HCT116 (cell line): ENCODE data around the gene LLGL2. TPM values are rescaled to one million over a fixed set of nuclear protein-coding genes. Genes with fewer than 3 reads are reported as not detected.

Experiments used
- ATAC-seq: fragments of 200-7000 bp; cut with Tn5 transposase; 2 replicates; pipeline ENCODE4 v1.9.1; 2020; ENCODE audit warnings: mild to moderate bottlenecking, moderate library complexity
- BruUV-seq: library from RNA; stranded (reverse); fragments of 400-500 nt; replicated peaks from 2 replicates; lab custom pipeline; 2021; lab: Mats Ljungman, UMichigan
- CTCF ChIA-PET: fragments of 300-600 bp; sonication (Branson Sonifier 250); formaldehyde crosslinking; loops from one replicate; lab custom pipeline; 2021; ENCODE audit warnings: antibody characterized with exemption; lab: Charles Lee
- POLR2A ChIA-PET: fragments of 300-600, 350-600 bp; sonication (Branson Sonifier 250); formaldehyde crosslinking; loops from one replicate; lab custom pipeline; 2021; ENCODE audit warnings: antibody characterized with exemption; lab: Charles Lee
- RAD21 ChIA-PET, 2 experiments: fragments of 300-600 bp; sonication (Branson Sonifier 250); formaldehyde crosslinking; loops; one replicate each; lab custom pipeline; 2023; ENCODE audit warnings: low total read pairs in 2 of 2; ENCODE audit not compliant: uncharacterized antibody in 2 of 2, unreplicated experiment in 2 of 2, low non-redundant PET in 1 of 2; lab: Charles Lee
- DNase-seq: peaks from one replicate; pipeline ENCODE4 v3.0.0-alpha.2; 2010; ENCODE audit warnings: low read depth, low spot score
- H2AFZ ChIP-seq: fragments of 200-600 bp; shearing (Covaris generic), sonication (generic); 2 replicates; pipeline ENCODE4 v1.6.1; 2017; ENCODE audit warnings: low read depth, mixed run types, mixed read lengths, antibody characterized with exemption, low read length; ENCODE audit not compliant: poor library complexity, severe bottlenecking
- H3K27ac ChIP-seq: 2 replicates; pipeline ENCODE4 v1.5.1; 2012; ENCODE audit warnings: low read depth, low read length
- H3K27me3 ChIP-seq: fragments of 200-600 bp; sonication (generic); 2 replicates; pipeline ENCODE4 v1.6.1; 2016; ENCODE audit warnings: mixed run types, low read length, mixed read lengths; ENCODE audit not compliant: insufficient read depth
- H3K36me3 ChIP-seq, 2 experiments: fragments of 200-500 bp in 1 of 2; fragments of 200-600 bp in 1 of 2; sonication (Bioruptor generic) in 1 of 2; sonication (generic) in 1 of 2; 2 replicates each; pipeline versions ENCODE4 v1.5.1 to v1.6.1; 2014 to 2016; ENCODE audit warnings: low read length in 2 of 2, inconsistent platforms in 1 of 2, mixed read lengths in 1 of 2, mixed run types in 1 of 2; ENCODE audit not compliant: insufficient read depth in 2 of 2, control insufficient read depth in 1 of 2
- H3K4me1 ChIP-seq, 2 experiments: fragments of 200-600 bp in 1 of 2; sonication (generic) in 1 of 2; 2 replicates each; pipeline versions ENCODE4 v1.5.1 to v1.6.1; 2012 to 2017; ENCODE audit warnings: low read length in 2 of 2, inconsistent platforms in 1 of 2, mild to moderate bottlenecking in 1 of 2, mixed read lengths in 1 of 2, mixed run types in 1 of 2, moderate library complexity in 1 of 2; ENCODE audit not compliant: insufficient read depth in 2 of 2, control insufficient read depth in 1 of 2
- H3K4me2 ChIP-seq: fragments of 200-600 bp; sonication (generic); 2 replicates; pipeline ENCODE4 v1.6.1; 2017; ENCODE audit warnings: mixed run types, low read length, mixed read lengths
- H3K4me3 ChIP-seq, 2 experiments: fragments of 200-600 bp in 1 of 2; sonication (generic) in 1 of 2; replicated peaks in 1 of 2; 2 replicates each; pipeline ENCODE4 v1.5.1; 2011 to 2016; ENCODE audit warnings: low read length in 2 of 2, control low read depth in 1 of 2, low read depth in 1 of 2, mild to moderate bottlenecking in 1 of 2, mixed read lengths in 1 of 2, mixed run types in 1 of 2
- H3K79me2 ChIP-seq: fragments of 200-600 bp; sonication (generic); 2 replicates; pipeline ENCODE4 v1.6.1; 2017; ENCODE audit warnings: mild to moderate bottlenecking, mixed run types, low read length, moderate library complexity, mixed read lengths; ENCODE audit not compliant: insufficient read depth
- H3K9ac ChIP-seq: fragments of 200-600 bp; sonication (generic); 2 replicates; pipeline ENCODE4 v1.6.1; 2016; ENCODE audit warnings: low read length, mixed read lengths
- H3K9me2 ChIP-seq: fragments of 200-600 bp; sonication (generic), shearing (Covaris generic); 2 replicates; pipeline ENCODE4 v1.6.1; 2017; ENCODE audit warnings: mixed run types, mild to moderate bottlenecking, moderate library complexity; ENCODE audit not compliant: insufficient read depth
- H3K9me3 ChIP-seq, 2 experiments: fragments of 200-500 bp in 1 of 2; fragments of 200-600 bp in 1 of 2; sonication (Bioruptor generic) in 1 of 2; sonication (generic) in 1 of 2; 2 replicates each; pipeline ENCODE4 v1.6.1; 2014 to 2017; ENCODE audit warnings: low read length in 2 of 2, mixed read lengths in 2 of 2, inconsistent platforms in 1 of 2, low read depth in 1 of 2, mild to moderate bottlenecking in 1 of 2, mixed run types in 1 of 2, moderate library complexity in 1 of 2; ENCODE audit not compliant: control insufficient read depth in 1 of 2, insufficient read depth in 1 of 2
- H4K20me1 ChIP-seq: fragments of 200-600 bp; sonication (generic), shearing (Covaris generic); 2 replicates; pipeline ENCODE4 v1.6.1; 2017; ENCODE audit warnings: mixed run types, mild to moderate bottlenecking, moderate library complexity; ENCODE audit not compliant: insufficient read depth
- CBX3 ChIP-seq: IDR thresholded peaks from 2 replicates; pipeline ENCODE4 v1.6.1; 2012; ENCODE audit warnings: low read depth
- CEBPB ChIP-seq: IDR thresholded peaks from 2 replicates; pipeline ENCODE4 v1.6.1; 2012; ENCODE audit warnings: low read depth
- CTCF ChIP-seq, 3 experiments: fragments of 200-600 bp in 1 of 3; sonication (generic) in 1 of 3; IDR thresholded peaks in 2 of 3; conservative IDR thresholded peaks in 1 of 3; 2 replicates each; pipeline ENCODE4 v1.5.1; 2012 to 2017; ENCODE audit warnings: low read depth in 2 of 3, low read length in 2 of 3, antibody characterized with exemption in 1 of 3, borderline replicate concordance in 1 of 3, control low read depth in 1 of 3, mild to moderate bottlenecking in 1 of 3, mixed read lengths in 1 of 3, mixed run types in 1 of 3, moderate library complexity in 1 of 3; ENCODE audit not compliant: insufficient read depth in 1 of 3
- EGR1 ChIP-seq: IDR thresholded peaks from 2 replicates; pipeline ENCODE4 v1.6.1; 2012; ENCODE audit warnings: low read depth
- ELF1 ChIP-seq: IDR thresholded peaks from 2 replicates; pipeline ENCODE4 v1.6.1; 2012; ENCODE audit warnings: low read depth, borderline replicate concordance
- EZH2 ChIP-seq: fragments of 200-600 bp; sonication (generic); IDR thresholded peaks from 2 replicates; pipeline ENCODE4 v1.6.1; 2017; ENCODE audit warnings: antibody characterized with exemption, mixed run types
- EZH2phosphoT487 ChIP-seq: fragments of 200-600 bp; IDR thresholded peaks from 2 replicates; pipeline ENCODE4 v1.6.1; 2018; ENCODE audit warnings: antibody characterized with exemption, borderline replicate concordance
- MAX ChIP-seq: IDR thresholded peaks from 2 replicates; pipeline ENCODE4 v1.6.1; 2012
- POLR2AphosphoS5 ChIP-seq: IDR thresholded peaks from 2 replicates; pipeline ENCODE4 v1.6.1; 2011; ENCODE audit warnings: mild to moderate bottlenecking, low read depth, low read length, moderate library complexity
- RAD21 ChIP-seq: IDR thresholded peaks from 2 replicates; pipeline ENCODE4 v1.6.1; 2012; ENCODE audit warnings: low read depth, mild to moderate bottlenecking
- REST ChIP-seq: IDR thresholded peaks from 2 replicates; pipeline ENCODE4 v1.6.1; 2012; ENCODE audit warnings: low read depth
- SIN3A ChIP-seq: IDR thresholded peaks from 2 replicates; pipeline ENCODE4 v1.6.1; 2012; ENCODE audit warnings: low read depth
- TCF7L2 ChIP-seq: IDR thresholded peaks from 2 replicates; pipeline ENCODE4 v1.7.0; 2011; ENCODE audit warnings: borderline replicate concordance, inconsistent platforms; ENCODE audit not compliant: insufficient read depth, insufficient read length; ENCODE audit errors: extremely low read depth
- YY1 ChIP-seq: IDR thresholded peaks from 2 replicates; pipeline ENCODE4 v1.6.1; 2011; ENCODE audit warnings: low read length, low read depth, moderate library complexity, mild to moderate bottlenecking; ENCODE audit not compliant: insufficient replicate concordance; ENCODE audit errors: extremely low read depth
- ZFX ChIP-seq: fragments of 450-650 bp; IDR thresholded peaks from 2 replicates; pipeline ENCODE4 v1.6.1; 2017
- ZNF274 ChIP-seq: fragments of 200-500 bp; sonication (Bioruptor generic); IDR thresholded peaks from 2 replicates; pipeline ENCODE4 v1.6.1; 2014; ENCODE audit warnings: mild to moderate bottlenecking, low read depth, low read length, inconsistent platforms
- intact Hi-C: fragments of 100-400 bp; cut with micrococcal nuclease; formaldehyde crosslinking; loops from 2 replicates; pipeline ENCODE4 v1.10.0; 2022
- total RNA-seq: library from RNA; stranded (reverse); gene quantifications from one replicate; pipeline ENCODE4 v1.2.1, GENCODE V29; 2021; ENCODE audit not compliant: unreplicated experiment

Gene LLGL2
- total RNA-seq, 1 experiment from 2014 or later = 209 TPM

GRCh38 chr17:75611851-75612429 is 86.4 kb downstream of the LLGL2 start (continued):
- TF ChIP-seq TCF7L2 (no peak), EZH2 (no peak), YY1 (no peak)

- Histone ChIP-seq H3K27ac (no peak overlapping the region), H3K36me3 (no peaks in the 10 kb centered on the region), H3K27me3 (no peaks in the 10 kb centered on the region), H3K9ac (no peak overlapping the region), H3K4me3 (no peak overlapping the region), H3K9me2 (no peaks in the 10 kb centered on the region), H3K9me3 (no peaks in the 10 kb centered on the region), H3K4me2 (no peak overlapping the region), H4K20me1 (no peaks in the 10 kb centered on the region), H2AFZ (no peak overlapping the region), H3K79me2 (no peaks in the 10 kb centered on the region), H3K4me1 (peaks cover 24 to 45% of the 10 kb centered on the region in 2 experiments)
- no peak for DNase-seq
- CTCF ChIA-PET = interaction anchor here (1.6 to 6.2 kb wide), 3 partner anchors 12 to 135 kb away, joined by 6 to 43 read pairs (median 36); partner anchors contain the start of gene SMIM5
- RAD21 ChIA-PET = no interaction called here
- TF ChIP-seq CBX3 = no peak
- no peak for TF ChIP-seq CEBPB
- TF ChIP-seq ZNF274 = no peak
- TF ChIP-seq REST = no peak
- no peak for TF ChIP-seq EZH2phosphoT487
- TF ChIP-seq POLR2AphosphoS5 = no peak
- no peak for TF ChIP-seq EGR1
- TF ChIP-seq MAX = no peak
- no peak for TF ChIP-seq EZH2
- TF ChIP-seq CTCF (IDR thresholded peaks at IDR 0.05 in 2 of 3, conservative IDR thresholded peaks at IDR 0.05 in 1 of 3; ENCODE audit: borderline replicate concordance in 1 of 3, insufficient read depth in 1 of 3, low read depth in 2 of 3, low read length in 2 of 3) = no peak
- TF ChIP-seq ZFX = no peak
- no peak for TF ChIP-seq RAD21
- no peak for TF ChIP-seq SIN3A
- no peak for TF ChIP-seq ELF1
- intact Hi-C loops = no loop called here
- BruUV-seq = no TSS peak
- ATAC-seq = no peak
- POLR2A ChIA-PET = no interaction called here
Measured at GRCh38 chr17:75612906-75613626, 87.6 kb downstream of the LLGL2 start.
